OCI-LY1 (cell line): ENCODE results near the gene C3orf22.
A peak's percentile ranks its signal among the peaks of the same experiment; 100 is the strongest.

Experiments used
- H2AFZ ChIP-seq: fragments of 200-600 bp; sonication (generic), shearing (Covaris generic); 2 replicates; pipeline ENCODE4 v1.6.0; 2014; ENCODE audit warnings: antibody characterized with exemption, mild to moderate bottlenecking, low read length
- H3F3A ChIP-seq: fragments of 200-600 bp; sonication (generic), shearing (Covaris generic); 2 replicates; pipeline ENCODE4 v1.6.0; 2014; ENCODE audit warnings: mild to moderate bottlenecking, antibody characterized with exemption, low read length, moderate library complexity; ENCODE audit not compliant: insufficient read depth
- H3K27ac ChIP-seq: fragments of 200-600 bp; sonication (generic); 2 replicates; pipeline ENCODE4 v1.5.1; 2014; ENCODE audit warnings: low read length, mixed run types, mild to moderate bottlenecking, low read depth; ENCODE audit not compliant: poor library complexity, severe bottlenecking
- H3K27me3 ChIP-seq: fragments of 200-600 bp; sonication (generic); 2 replicates; pipeline ENCODE4 v1.6.0; 2014; ENCODE audit warnings: antibody characterized with exemption, mild to moderate bottlenecking, low read length, moderate library complexity; ENCODE audit not compliant: insufficient read depth
- H3K36me3 ChIP-seq: fragments of 200-600 bp; sonication (generic); 2 replicates; pipeline ENCODE4 v1.6.1; 2014; ENCODE audit warnings: mild to moderate bottlenecking, antibody characterized with exemption, low read length, moderate library complexity, mixed read lengths; ENCODE audit not compliant: insufficient read depth
- H3K4me1 ChIP-seq: fragments of 200-600 bp; sonication (generic); 2 replicates; pipeline ENCODE4 v1.5.1; 2014; ENCODE audit warnings: mild to moderate bottlenecking, low read length, moderate library complexity; ENCODE audit not compliant: insufficient read depth, severe bottlenecking
- H3K4me2 ChIP-seq: fragments of 200-600 bp; sonication (generic), shearing (Covaris generic); 2 replicates; pipeline ENCODE4 v1.6.1; 2014; ENCODE audit warnings: low read length
- H3K4me3 ChIP-seq: fragments of 200-600 bp; sonication (generic); 2 replicates; pipeline ENCODE4 v1.5.1; 2014; ENCODE audit warnings: low read length, low read depth, mild to moderate bottlenecking, mixed read lengths; ENCODE audit not compliant: poor library complexity, severe bottlenecking
- H3K79me2 ChIP-seq: fragments of 200-600 bp; shearing (Covaris generic); 2 replicates; pipeline ENCODE4 v1.6.1; 2016; ENCODE audit warnings: mixed run types, low read length, mixed read lengths; ENCODE audit not compliant: insufficient read depth
- H3K9ac ChIP-seq: fragments of 200-600 bp; sonication (generic), shearing (Covaris generic); 2 replicates; pipeline ENCODE4 v1.6.1; 2014; ENCODE audit warnings: mild to moderate bottlenecking, low read length, mixed read lengths
- H3K9me2 ChIP-seq: fragments of 200-600 bp; sonication (generic), shearing (Covaris generic); 2 replicates; pipeline ENCODE4 v1.6.1; 2014; ENCODE audit warnings: low read depth, mild to moderate bottlenecking, low read length, mixed read lengths
- H3K9me3 ChIP-seq: fragments of 200-600 bp; shearing (Covaris generic); 2 replicates; pipeline ENCODE4 v1.6.1; 2014; ENCODE audit warnings: low read length, mixed read lengths
- H4K20me1 ChIP-seq: fragments of 200-600 bp; sonication (generic), shearing (Covaris generic); 2 replicates; pipeline ENCODE4 v1.6.0; 2016; ENCODE audit warnings: mild to moderate bottlenecking, low read length; ENCODE audit not compliant: insufficient read depth
- CTCF ChIP-seq: fragments of 200-600 bp; sonication (generic), shearing (Covaris generic); IDR thresholded peaks from 2 replicates; pipeline ENCODE4 v1.5.1; 2017; ENCODE audit warnings: mild to moderate bottlenecking, antibody characterized with exemption, low read length, moderate library complexity, mixed read lengths
- EZH2 ChIP-seq: fragments of 200-600 bp; sonication (generic), shearing (Covaris generic); IDR thresholded peaks from 2 replicates; pipeline ENCODE4 v1.8.0; 2017; ENCODE audit warnings: borderline replicate concordance, mixed run types, mild to moderate bottlenecking, antibody characterized with exemption, low read length, moderate library complexity, mixed read lengths

The C3orf22 gene

GRCh38 chr3:126522363-126522788 lies 36.4 kb downstream of the C3orf22 start:
- Histone ChIP-seq H3K36me3 (no peaks in the 10 kb centered on the region), H4K20me1 (no peaks in the 10 kb centered on the region), H3K27ac (no peak overlapping the region), H3K4me1 (no peaks in the 10 kb centered on the region), H3K9me2 (no peaks in the 10 kb centered on the region), H3F3A (no peaks in the 10 kb centered on the region), H3K4me3 (no peak overlapping the region), H3K27me3 (no peaks in the 10 kb centered on the region), H3K79me2 (no peaks in the 10 kb centered on the region), H3K4me2 (no peak overlapping the region), H3K9me3 (no peaks in the 10 kb centered on the region), H2AFZ (no peak overlapping the region), H3K9ac (no peak overlapping the region)
- TF ChIP-seq CTCF, result peak; percentile 93
- no peak for TF ChIP-seq EZH2

GRCh38 chr3:126521122-126521891 lies 37.4 kb downstream of the C3orf22 start:
- Histone ChIP-seq H3F3A (no peaks in the 10 kb centered on the region), H3K9me2 (no peaks in the 10 kb centered on the region), H3K4me3 (no peak overlapping the region), H3K27ac (no peak overlapping the region), H3K27me3 (no peaks in the 10 kb centered on the region), H4K20me1 (no peaks in the 10 kb centered on the region), H3K9me3 (no peaks in the 10 kb centered on the region), H3K4me2 (no peak overlapping the region), H3K4me1 (no peaks in the 10 kb centered on the region), H2AFZ (no peak overlapping the region), H3K9ac (no peak overlapping the region), H3K79me2 (no peaks in the 10 kb centered on the region), H3K36me3 (no peaks in the 10 kb centered on the region)
- TF ChIP-seq CTCF (no peak), EZH2 (no peak)

GRCh38 chr3:126519506-126520455 lies 39.0 kb downstream of the C3orf22 start:
- H2AFZ ChIP-seq, result no peak overlapping the region
- TF ChIP-seq EZH2 (no peak), CTCF (no peak)
- no peak overlapping the region for H3K27ac ChIP-seq
- no peak overlapping the region for H3K4me3 ChIP-seq
- no peak overlapping the region for H3K9ac ChIP-seq
- H3K36me3 ChIP-seq, result no peaks in the 10 kb centered on the region
- H3K79me2 ChIP-seq, result no peaks in the 10 kb centered on the region
- H3K4me1 ChIP-seq, result no peaks in the 10 kb centered on the region
- H4K20me1 ChIP-seq, result no peaks in the 10 kb centered on the region
- H3F3A ChIP-seq, result no peaks in the 10 kb centered on the region
- H3K27me3 ChIP-seq, result no peaks in the 10 kb centered on the region
- no peaks in the 10 kb centered on the region for H3K9me3 ChIP-seq
- no peaks in the 10 kb centered on the region for H3K9me2 ChIP-seq
- H3K4me2 ChIP-seq, result no peak overlapping the region
